Left ventricle myocardium superior (tissue), 1 donor: ENCODE results near the gene PSEN1. TPM values are rescaled to one million over a fixed set of nuclear protein-coding genes. Genes with fewer than 3 reads are reported as not detected.
"Not testable (repeated sequence)": the region's sequence is repeated elsewhere in the genome, so short reads cannot be mapped to it uniquely, and the experiment has no call there.

Experiments used
- ATAC-seq: fragments of 200-7000 bp; cut with Tn5 transposase; one replicate; pipeline ENCODE4 v1.9.1; 2020; ENCODE audit warnings: mild to moderate bottlenecking, moderate library complexity
- DNase-seq: peaks from one replicate; pipeline ENCODE4 v3.0.0-alpha.2; 2020
- intact Hi-C: fragments of 100-400 bp; cut with micrococcal nuclease; formaldehyde crosslinking; loops from one replicate; pipeline ENCODE4 v1.11.0; 2022
- total RNA-seq: library from RNA; stranded (reverse); fragmentation: NEBNext Ultra II Directional; extraction: Animal tissue kit (Norgen Biotek cat#: 25700); gene quantifications from one replicate; pipeline ENCODE4 v1.2.1, GENCODE V29; 2021
- donor health status: DM: no; HTN: yes; CAD: no; lungs with severe emphysema.

Gene PSEN1
- total RNA-seq, 1 donor from 2014 or later = 24.1 TPM

GRCh38 chr14:73149753-73150152 is 13.4 kb downstream of the PSEN1 start:
- intact Hi-C loops = no loop called here
- no peak for DNase-seq
- no peak for ATAC-seq

GRCh38 chr14:73153272-73153671 is 17.0 kb downstream of the PSEN1 start:
- ATAC-seq (peak; percentile 31), DNase-seq (no peak)
- intact Hi-C loops = no loop called here

- intact Hi-C loops = no loop called here
- no peak for ATAC-seq
- DNase-seq = no peak
These were observed 25.9 kb downstream of the PSEN1 start for GRCh38 chr14:73162251-73162650.

GRCh38 chr14:73166399-73166798 is 30.1 kb downstream of the PSEN1 start:
- intact Hi-C loops = no loop called here
- ATAC-seq (no peak), DNase-seq (no peak)

DNA sequence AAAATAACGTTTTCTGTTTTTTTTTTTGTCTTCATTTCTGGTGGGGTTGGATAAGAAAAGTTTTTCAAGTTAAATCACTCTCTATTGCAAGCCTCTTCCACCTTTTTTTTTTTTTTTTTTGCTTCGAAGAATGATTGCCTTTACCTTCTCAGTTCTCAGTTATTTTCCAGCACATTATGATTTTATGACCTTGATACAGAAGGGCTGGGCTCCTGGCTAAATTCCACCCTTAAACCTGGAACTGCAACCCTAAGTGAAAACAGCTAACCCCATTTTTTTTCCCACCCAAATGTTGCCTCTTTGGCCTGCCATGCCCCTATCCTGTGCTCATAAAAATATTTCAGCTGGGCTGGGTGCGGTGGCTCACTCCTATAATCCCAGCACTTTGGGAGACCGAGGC is 31.4 kb downstream of the PSEN1 start:
- intact Hi-C loops = no loop called here
- ATAC-seq = no peak

DNA sequence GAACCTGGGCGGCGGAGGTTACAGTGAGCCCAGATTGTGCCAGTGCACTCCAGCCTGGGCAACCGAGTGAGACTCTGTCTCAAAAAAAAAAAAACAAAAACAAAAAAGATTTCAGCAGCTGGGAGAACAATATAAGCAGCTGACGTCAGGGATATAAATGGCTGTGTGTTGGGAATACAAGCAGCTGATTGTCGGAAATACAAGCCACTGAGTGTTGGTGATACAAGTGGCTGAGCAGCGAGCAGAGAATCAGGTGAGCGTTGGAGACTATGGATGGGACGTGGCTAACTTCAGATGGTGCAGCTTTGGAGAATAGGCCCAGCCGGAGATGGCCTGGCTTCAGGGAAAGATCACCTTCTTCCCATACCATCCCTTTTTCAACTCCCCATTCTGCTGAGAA is 32.0 kb downstream of the PSEN1 start:
- DNase-seq (no peak), ATAC-seq (peak; percentile 30)
- intact Hi-C loops = no loop called here

More for the DNA sequence above, 31.4 kb downstream of the PSEN1 start:
- no peak for DNase-seq

DNA sequence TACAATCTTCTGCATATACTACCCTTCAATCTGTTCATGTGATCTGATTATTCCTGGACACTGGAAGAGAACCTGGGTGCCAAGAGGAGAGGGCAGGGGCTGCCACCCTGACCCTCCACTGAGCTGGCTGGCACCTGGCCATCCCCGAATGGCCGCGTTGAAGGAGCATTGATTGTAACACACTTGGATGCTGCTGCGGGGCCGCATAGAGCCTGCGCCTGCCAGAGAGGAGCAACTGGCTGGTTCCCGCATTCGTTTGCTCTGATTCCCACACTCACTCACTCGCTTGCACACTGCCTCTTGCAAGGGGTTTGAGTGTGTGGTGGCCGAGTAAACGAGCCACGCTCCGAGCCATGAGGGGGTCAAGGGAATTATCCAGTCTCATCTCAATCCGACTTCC is 32.4 kb downstream of the PSEN1 start:
- no peak for ATAC-seq
- DNase-seq = no peak
- intact Hi-C loops = no loop called here

- intact Hi-C loops, DNase-seq, ATAC-seq: not testable (repeated sequence)
These were observed 33.5 kb downstream of the PSEN1 start for GRCh38 chr14:73169855-73170254.

DNA sequence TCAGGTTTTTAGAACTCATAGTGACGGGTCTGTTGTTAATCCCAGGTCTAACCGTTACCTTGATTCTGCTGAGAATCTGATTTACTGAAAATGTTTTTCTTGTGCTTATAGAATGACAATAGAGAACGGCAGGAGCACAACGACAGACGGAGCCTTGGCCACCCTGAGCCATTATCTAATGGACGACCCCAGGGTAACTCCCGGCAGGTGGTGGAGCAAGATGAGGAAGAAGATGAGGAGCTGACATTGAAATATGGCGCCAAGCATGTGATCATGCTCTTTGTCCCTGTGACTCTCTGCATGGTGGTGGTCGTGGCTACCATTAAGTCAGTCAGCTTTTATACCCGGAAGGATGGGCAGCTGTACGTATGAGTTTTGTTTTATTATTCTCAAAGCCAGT is 34.4 kb downstream of the PSEN1 start:
- intact Hi-C loops = no loop called here
- no peak for DNase-seq

DNA sequence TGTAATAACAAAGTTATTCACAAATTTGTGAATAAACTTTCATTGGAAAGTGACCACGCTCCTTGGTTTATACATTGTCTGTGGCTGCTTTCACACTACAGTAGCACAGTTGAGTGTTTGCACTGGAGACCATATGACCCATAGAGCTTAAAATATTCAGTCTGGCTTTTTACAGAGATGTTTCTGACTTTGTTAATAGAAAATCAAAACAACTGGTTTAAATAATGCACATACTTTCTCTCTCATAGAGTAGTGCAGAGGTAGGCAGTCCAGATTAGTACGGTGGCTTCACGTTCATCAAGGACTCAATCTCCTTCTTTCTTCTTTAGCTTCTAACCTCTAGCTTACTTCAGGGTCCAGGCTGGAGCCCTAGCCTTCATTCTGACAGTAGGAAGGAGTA is 36.2 kb downstream of the PSEN1 start:
- ATAC-seq (no peak), DNase-seq (no peak)
- intact Hi-C loops = no loop called here

More for the DNA sequence above, 34.4 kb downstream of the PSEN1 start:
- ATAC-seq = no peak

DNA sequence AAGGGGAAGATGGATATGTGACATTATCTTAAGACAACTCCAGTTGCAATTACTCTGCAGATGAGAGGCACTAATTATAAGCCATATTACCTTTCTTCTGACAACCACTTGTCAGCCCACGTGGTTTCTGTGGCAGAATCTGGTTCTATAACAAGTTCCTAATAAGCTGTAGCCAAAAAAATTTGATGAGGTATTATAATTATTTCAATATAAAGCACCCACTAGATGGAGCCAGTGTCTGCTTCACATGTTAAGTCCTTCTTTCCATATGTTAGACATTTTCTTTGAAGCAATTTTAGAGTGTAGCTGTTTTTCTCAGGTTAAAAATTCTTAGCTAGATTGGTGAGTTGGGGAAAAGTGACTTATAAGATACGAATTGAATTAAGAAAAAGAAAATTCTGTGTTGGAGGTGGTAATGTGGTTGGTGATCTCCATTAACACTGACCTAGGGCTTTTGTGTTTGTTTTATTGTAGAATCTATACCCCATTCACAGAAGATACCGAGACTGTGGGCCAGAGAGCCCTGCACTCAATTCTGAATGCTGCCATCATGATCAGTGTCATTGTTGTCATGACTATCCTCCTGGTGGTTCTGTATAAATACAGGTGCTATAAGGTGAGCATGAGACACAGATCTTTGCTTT is 36.9 kb downstream of the PSEN1 start:
- no peak for DNase-seq
- intact Hi-C loops = no loop called here
- ATAC-seq = no peak

DNA sequence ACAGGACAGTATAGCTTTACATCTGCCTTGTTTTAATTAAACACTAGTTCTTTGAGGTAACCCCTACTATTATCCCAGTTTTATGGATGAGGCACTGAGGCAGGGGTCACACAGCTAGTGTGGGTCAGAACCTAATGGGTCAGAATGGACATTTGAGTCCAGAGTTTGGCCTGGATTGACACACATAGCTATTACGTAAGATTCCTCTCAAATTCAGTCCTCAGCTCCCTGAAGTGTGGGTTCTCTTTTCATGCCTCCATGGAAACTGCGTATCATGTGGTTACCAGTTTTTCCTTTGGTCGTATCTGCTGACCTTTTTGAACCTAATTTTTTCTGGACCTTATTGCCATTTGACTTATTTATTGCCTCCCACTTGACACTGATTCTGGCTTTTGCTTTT is 40.4 kb downstream of the PSEN1 start:
- no peak for ATAC-seq
- intact Hi-C loops = no loop called here
- DNase-seq = no peak

DNA sequence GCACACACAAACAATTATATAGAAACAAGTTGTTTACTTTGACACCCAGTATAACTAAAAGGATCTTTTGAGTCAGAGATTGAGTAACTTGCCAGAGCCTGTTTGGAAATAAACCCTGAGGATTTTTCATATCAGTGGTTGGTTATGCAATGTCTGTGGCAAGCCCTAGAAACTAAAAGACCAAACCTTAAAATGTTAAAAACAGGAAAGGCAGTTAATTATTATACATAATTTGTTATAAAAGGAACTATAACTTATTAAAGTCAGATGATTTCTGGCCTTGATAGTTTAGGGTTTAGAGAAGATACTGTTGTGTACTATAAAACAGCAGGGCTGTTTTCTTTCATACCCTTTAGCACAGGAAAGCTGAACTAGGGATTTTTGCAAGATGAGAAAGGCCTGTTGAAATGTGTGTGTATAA is 44.1 kb downstream of the PSEN1 start:
- peak; percentile 85 for ATAC-seq
- DNase-seq = no peak
- intact Hi-C loops = no loop called here

DNA sequence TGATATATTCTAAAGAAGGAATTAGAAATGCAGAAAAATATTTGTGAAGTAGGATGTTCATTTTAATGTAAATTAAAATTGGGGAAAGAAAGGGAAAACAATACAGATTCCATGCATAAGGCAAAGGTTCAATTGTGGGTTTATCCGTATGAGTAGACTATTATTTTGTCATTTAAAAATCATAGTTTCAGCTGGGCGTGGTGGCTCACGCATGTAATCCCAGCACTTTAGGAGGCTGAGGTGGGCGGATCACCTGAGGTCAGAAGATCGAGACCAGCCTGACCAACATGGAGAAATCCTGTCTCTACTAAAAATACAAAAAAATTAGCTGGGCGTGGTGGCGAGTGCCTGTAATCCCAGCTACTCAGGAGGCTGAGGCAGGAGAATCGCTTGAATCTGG is 44.7 kb downstream of the PSEN1 start:
- DNase-seq, intact Hi-C loops, ATAC-seq: not testable (repeated sequence)

GRCh38 chr14:73188501-73188911 is 52.2 kb downstream of the PSEN1 start:
- no peak for ATAC-seq

DNA sequence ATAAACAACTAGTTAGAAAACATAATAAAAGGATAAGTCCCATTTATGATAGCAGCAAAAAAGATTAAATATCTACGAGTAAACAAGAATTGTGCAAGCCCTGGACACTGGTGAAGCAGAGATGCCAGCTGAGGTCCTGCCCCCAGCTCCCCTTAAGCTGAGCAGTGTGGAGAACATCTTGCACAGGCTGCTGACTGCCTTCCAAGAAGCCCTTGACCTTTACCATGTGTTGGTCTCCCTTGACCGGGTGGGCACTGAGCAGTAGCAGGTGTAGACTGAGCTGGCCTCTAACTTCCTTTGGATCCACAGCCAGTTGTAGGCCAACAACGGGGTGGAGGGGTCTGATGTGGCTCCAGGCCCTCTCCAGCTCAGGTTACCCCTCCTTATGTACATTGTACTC is 53.3 kb downstream of the PSEN1 start:
- DNase-seq (no peak), ATAC-seq (no peak)
- intact Hi-C loops = no loop called here

More at GRCh38 chr14:73188501-73188911, 52.2 kb downstream of the PSEN1 start:
- DNase-seq = no peak
- intact Hi-C loops = no loop called here

DNA sequence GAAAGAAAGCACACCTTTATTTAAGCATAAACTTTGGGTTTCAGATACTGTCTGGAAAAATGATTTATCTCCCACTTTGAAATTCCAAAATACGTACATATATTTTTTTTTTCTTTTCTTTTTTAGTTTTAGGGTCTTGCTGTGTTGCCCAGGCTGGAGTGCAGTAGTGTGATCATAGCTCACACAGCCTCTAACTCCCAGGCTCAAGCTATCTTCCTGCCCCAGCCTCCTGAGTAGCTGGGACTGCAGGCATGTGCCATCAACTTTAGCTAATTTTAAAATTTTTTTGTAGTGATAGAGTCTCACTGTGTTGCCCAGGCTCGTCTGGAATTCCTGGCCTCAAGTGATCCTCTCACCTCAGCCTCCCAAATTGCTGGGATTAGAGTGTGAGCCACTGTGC is 55.1 kb downstream of the PSEN1 start:
- ATAC-seq = no peak
- intact Hi-C loops = no loop called here
- no peak for DNase-seq

GRCh38 chr14:73194306-73194705 is 58.0 kb downstream of the PSEN1 start:
- intact Hi-C loops, ATAC-seq, DNase-seq: not testable (repeated sequence)

DNA sequence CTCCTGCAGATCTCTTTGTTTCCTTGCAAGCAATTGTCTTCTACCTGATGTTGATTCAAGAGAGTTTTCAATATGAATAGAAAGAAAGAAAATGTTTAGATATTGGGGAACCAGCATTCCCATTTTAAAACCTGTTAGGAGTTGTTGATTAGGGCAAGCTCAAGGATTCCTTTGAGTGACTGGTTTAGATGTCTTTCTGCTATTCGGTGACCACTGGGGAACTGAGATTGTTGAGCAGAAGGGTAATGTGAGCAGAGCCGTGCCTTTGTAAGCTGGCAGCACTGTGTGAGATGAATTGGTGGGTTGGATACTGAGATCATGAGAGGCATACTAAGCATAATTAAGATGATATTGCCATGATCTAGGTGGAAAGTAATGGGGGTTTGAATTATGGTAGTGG is 61.9 kb downstream of the PSEN1 start:
- intact Hi-C loops = no loop called here
- ATAC-seq (no peak), DNase-seq (no peak)

DNA sequence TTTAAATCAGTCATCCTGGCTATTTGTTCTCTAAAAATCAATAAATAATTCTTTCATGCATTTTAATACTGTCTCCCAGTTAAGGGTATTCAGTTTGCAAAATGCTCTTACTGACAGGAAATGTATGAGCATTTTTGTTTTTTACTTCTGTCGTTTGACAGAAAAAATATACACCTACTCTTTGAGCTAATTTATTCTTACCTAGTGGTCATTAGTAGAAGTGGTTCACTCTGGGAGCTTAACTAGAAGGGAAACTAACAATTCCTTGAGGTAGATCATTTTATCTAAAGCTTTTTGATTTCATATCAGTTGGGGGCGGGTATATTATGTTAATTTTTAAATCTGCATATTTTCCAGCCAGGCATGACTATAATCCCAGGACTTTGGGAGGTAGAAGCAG is 67.2 kb downstream of the PSEN1 start:
- intact Hi-C loops = no loop called here

DNA sequence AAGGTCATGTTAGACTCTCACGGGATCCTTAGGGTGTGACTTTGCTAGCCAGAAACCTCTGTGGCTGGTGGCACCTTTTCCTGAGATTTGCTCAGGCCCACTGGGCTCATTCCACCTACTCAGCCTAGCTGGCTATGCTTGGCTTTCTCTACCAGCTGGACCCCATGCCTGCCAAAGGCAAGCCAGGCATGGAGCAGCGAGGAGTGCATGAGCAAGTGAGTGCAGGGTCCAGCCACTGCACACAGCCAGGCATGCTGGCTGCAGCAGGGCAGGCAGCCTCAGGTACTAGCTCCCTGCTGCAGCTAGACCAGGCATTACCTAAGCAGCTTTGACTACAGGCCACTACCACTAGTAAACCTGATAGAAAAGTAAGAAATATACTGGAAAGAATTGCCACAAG is 71.3 kb downstream of the PSEN1 start:
- no peak for DNase-seq
- intact Hi-C loops = no loop called here
- no peak for ATAC-seq

More for the DNA sequence above, 67.2 kb downstream of the PSEN1 start:
- no peak for ATAC-seq
- no peak for DNase-seq

DNA sequence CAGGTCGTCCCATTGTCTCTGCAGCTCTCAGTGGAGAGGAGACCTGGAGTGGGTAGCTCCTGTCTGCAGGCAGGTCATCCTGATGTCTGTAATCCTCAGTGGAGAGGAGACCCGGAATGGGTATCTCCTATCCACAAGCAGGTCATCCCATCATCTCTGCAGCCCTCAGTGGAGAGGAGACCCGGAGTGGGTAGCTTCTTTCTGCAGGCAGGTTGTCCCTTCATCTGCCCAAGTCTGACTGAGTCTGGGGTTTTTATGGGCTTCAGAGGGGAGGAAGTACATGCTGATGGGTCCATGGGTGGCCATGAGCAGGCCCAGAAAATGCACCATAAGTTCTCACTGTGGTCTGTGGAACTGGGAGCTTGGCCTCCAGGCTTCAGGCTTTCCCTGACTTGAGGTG is 72.1 kb downstream of the PSEN1 start:
- intact Hi-C loops = no loop called here
- ATAC-seq = no peak
- DNase-seq = no peak
